Neural cell (in vitro differentiated cells): Measurements from ENCODE around the gene RBM33.

Source experiments
- CTCF ChIP-seq: fragments of 450-650 bp; IDR thresholded peaks from 2 replicates; pipeline ENCODE4 v1.5.1; 2014; ENCODE audit warnings: antibody characterized with exemption, mild to moderate bottlenecking, moderate library complexity; ENCODE audit not compliant: poor library complexity, severe bottlenecking
- SMC3 ChIP-seq: fragments of 450-650 bp; conservative IDR thresholded peaks from 2 replicates; pipeline ENCODE4 v1.6.1; 2014; ENCODE audit warnings: antibody characterized with exemption, mild to moderate bottlenecking, moderate library complexity; ENCODE audit not compliant: poor library complexity

GRCh38 chr7:155685070-155685790, 40.8 kb downstream of the RBM33 start:
- no peak for TF ChIP-seq CTCF
- TF ChIP-seq SMC3 = no peak
